Measurements from ENCODE around the gene MYL11.
"Not testable (repeated sequence)": the region's sequence is repeated elsewhere in the genome, so short reads cannot be mapped to it uniquely, and the experiment has no call there.

MYL11 gene, protein sequence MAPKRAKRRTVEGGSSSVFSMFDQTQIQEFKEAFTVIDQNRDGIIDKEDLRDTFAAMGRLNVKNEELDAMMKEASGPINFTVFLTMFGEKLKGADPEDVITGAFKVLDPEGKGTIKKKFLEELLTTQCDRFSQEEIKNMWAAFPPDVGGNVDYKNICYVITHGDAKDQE

GRCh38 chr16:30374538-30374937 lies at the start of gene MYL11:
MYL11 (plus strand) TSS chr16:30374802; CDS start chr16:30374858, 56 bp downstream.
- DNase-seq: no peak

GRCh38 chr16:30334473-30334989 lies 40.1 kb upstream of the MYL11 start:
- DNase-seq: not testable (repeated sequence)

GRCh38 chr16:30335028-30335597 lies 39.5 kb upstream of the MYL11 start:
- DNase-seq: peak; percentile 66

DNA sequence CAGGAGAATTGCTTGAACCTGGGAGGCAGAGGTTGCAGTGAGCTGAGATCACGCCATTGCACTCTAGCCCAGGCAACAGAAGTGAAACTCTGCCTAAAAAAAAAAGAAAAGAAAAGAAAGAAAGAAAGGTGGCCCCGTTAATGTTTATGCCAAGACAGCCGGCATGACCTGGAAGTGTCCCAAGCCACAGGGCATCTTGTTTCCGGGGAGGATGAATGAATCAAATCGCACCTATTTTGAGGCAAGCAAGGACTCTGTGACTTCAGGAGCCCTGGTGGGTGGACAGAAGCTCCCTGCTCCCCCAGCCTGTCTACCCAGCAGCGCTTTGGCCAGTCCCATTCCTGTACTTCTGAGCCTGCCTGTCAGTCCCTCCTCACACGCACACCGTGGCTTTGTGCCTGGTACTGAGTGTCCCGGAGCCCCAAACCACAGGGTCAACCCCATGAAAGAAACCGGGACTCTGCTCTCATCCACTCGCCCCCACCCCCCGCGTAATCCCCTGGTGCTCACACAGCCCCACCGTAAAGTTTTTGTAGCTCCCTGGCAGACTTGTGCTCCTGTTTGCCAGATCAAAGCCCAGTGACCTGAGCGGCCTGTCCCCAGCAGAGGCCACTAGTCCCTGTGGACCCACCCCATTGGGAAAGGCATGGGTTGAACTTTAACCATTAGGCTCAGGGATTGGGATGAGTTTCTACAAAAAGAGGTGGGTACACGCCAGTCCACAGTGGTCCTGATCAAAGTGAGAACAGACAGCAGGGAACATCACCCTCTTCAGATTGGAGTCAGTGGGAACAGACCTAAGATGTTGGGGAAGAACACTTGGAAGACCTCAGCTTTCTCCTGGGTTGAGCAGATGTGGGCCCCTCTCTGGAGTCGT lies 38.8 kb upstream of the MYL11 start:
- no peak for DNase-seq

GRCh38 chr16:30337964-30338357 lies 36.6 kb upstream of the MYL11 start:
- DNase-seq: not testable (repeated sequence)

- DNase-seq: not testable (repeated sequence)
Measured at GRCh38 chr16:30338715-30339114, 35.9 kb upstream of the MYL11 start.

DNA sequence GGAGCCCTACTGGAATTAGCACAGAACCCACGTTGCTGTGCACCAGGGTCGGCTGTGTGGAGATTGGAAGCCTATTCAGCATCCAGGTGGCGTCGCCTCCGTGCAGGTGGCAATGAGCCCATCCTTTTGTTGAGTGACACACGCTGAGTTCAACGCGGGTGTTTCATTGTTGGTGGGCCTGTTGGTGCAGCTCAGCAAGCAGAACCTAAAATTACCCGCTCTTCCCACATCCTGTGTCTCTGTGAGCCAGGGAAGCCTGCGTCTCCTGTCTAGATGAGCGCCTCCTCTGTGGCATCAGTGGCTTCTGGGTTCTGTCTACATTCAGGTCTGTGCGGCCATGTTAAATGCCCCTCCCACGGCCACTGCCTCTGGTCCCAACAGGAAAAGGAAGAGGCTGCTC lies 34.0 kb upstream of the MYL11 start:
- DNase-seq: no peak

DNA sequence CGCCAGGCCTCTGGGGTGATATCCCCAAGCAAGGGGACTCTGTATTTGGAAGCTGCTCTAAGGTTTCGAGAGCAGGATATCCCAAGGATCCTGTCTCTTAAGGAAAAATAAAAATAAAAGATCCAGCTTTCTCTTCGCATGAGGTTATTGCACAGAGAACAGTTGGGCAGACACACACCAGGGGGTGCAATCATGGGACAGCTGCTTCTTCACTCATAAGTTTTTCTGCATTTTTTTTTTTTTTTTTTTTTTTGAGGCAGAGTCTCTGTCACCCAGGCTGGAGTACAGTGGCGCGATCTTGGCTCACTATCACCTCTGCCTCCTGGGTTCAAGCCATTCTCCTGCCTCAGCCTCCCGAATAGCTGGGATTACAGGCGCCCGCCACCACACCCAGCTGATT lies 32.6 kb upstream of the MYL11 start:
- DNase-seq: not testable (repeated sequence)

DNA sequence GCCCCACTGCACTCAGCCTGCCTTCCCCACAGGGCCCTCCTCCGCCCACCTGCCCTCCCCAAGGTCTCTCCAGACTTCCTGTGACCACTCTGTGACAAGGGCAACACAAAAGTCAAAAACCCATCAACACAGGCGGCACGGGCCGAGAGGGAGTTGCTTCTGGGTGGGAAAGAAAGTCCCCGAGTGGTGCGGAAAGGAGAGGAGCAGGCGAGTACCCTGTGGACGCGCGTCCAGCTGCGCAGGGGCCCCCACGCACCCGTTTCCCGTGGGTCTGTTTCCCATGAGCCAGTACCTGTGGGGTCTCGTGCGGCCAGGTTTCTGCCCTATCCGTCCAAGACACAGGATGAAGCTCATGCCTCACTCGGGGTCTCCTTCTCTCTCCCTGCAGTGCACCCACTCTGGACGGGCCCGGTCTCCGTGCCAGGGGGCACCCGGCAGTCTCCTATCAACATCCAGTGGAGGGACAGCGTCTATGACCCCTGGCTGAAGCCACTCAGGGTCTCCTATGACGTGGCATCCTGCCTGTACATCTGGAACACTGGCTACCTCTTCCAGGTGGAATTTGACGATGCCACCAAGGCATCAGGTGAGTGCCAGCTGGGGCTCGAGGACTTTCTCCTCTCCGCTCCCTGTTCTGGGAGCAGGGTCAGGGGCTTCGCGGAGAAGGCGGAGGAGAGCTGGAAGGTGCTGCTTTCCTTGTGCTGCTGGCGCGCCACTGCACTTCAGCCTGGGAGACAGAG lies 31.7 kb upstream of the MYL11 start:
- no peak for DNase-seq

DNA sequence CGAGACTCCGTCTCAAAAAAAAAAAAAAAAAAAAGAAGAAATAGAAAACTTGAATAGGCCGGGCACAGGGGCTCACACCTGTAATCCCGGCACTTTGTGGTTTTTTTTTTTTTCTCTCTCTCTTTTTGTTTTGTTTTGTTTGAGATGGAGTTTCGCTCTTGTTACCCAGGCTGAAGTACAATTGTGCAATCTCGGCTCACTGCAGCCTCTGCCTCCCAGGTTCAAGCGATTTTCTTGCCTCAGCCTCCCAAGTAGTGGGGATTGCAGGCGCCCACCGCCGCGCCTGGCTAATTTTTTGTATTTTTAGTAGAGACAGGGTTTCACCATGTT lies 31.1 kb upstream of the MYL11 start:
- not testable (repeated sequence) for DNase-seq

DNA sequence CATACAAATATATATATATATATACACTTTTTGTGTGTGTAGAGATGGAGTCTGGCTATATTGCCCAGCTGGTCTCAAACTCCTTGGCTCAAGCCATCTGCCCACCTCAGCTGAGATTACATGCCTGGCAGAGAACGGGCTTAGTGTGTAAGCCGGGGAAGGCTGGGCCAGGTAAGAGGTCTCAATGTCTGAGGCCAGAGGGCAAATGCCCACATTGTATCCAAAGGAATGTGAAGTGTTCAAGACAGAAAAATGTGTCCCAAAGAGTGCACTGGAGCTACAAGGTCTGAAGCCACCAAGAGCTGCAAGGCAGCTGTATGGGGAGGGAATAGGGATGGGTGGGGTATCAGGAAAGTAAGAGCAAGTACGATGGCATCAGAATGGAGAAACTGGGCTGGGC lies 28.3 kb upstream of the MYL11 start:
- DNase-seq: no peak

- no peak for DNase-seq
Measured at GRCh38 chr16:30348113-30348512, 26.5 kb upstream of the MYL11 start.

DNA sequence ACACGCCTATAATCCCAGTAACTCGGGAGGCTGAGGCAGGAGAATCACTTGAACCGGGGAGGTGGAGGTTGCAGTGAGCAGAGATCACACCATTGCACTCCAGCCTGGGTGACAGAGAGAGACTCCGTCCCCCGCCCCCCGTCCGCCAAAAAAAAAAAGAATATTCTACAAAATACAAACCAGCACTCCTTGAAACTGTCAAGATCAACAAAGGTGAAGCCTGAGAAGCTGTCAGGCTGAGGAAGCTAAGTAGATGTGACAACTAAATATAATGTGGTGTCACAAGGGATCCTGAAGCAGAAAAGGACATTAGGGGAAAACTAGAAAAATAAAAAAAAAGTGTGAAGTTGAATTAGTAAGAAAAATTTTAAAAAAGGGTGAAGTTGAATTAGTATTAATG lies 25.7 kb upstream of the MYL11 start:
- DNase-seq: no peak

DNA sequence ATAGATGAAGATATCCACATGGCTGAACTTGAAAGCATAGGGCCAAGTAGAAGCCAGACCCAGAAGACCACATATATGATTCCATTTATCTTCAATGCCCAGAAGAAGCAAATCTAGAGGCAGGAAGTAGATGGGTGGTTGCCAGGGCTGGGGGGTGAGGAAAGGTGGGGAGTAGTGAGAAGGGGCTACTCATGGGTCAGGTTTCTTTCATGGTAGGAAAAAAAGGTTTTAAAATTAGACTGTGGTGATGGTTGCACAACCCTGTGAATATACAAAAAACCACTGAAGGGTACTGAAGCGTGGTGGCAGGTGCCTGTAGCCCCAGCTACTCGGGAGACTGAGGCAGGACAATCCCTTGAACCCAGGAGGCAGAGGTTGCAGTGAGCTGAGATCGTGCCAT lies 24.9 kb upstream of the MYL11 start:
- no peak for DNase-seq

DNA sequence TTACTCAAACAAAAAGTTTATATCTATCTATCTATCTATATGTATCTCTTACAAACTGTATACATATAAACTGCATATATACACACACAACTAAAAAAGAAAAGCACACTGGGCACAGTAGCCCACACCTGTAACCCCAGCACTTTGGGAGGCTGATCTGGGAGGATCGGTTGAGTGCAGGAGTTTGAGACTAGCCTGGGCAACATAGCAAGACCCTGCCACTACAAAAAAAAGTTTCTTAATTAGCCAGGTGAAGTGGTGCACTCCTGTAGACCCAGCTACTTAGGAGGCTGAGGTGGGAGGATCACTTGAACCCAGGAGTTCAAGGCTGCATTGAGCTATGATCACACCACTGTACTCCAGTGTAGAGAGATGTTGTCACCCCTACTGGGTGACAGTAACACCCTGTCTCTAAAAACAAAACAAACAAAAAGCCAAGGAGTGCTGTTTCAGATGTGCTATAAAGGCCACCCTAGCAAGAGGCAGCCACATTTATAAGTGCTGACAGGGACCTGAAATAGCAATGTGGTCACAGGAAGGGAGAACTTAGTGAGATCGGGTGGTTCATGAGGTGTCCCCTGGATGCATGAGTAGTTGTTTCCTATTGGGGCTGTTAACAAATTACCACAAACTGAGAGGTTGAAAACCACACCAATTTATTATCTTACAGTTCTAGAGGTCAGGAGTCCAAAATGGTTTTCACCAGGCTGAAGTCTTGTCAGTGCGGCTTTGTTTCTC lies 24.3 kb upstream of the MYL11 start:
- no peak for DNase-seq

DNA sequence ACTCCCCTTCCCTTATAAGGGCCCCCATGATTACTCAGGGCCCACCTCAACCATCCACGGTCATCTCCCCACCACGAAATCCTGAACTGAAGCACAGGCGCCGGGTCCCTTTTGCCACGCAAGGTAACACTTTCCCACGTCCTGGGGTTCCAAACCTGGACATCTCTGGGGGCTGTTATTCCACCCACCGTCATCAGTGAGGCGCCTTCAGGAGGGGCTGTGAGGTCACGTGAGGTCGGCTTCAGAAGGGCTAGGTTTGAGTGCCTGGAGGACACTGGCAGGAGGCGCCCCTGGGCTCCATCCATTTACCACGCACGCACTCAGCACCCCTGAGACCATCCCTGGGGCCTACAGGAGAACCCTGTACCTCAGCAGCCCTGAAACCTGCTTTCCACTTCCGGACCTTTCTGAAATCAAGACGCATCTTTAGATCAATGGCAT lies 23.6 kb upstream of the MYL11 start:
- no peak for DNase-seq

GRCh38 chr16:30351586-30352419 lies 22.8 kb upstream of the MYL11 start:
- DNase-seq: no peak

DNA sequence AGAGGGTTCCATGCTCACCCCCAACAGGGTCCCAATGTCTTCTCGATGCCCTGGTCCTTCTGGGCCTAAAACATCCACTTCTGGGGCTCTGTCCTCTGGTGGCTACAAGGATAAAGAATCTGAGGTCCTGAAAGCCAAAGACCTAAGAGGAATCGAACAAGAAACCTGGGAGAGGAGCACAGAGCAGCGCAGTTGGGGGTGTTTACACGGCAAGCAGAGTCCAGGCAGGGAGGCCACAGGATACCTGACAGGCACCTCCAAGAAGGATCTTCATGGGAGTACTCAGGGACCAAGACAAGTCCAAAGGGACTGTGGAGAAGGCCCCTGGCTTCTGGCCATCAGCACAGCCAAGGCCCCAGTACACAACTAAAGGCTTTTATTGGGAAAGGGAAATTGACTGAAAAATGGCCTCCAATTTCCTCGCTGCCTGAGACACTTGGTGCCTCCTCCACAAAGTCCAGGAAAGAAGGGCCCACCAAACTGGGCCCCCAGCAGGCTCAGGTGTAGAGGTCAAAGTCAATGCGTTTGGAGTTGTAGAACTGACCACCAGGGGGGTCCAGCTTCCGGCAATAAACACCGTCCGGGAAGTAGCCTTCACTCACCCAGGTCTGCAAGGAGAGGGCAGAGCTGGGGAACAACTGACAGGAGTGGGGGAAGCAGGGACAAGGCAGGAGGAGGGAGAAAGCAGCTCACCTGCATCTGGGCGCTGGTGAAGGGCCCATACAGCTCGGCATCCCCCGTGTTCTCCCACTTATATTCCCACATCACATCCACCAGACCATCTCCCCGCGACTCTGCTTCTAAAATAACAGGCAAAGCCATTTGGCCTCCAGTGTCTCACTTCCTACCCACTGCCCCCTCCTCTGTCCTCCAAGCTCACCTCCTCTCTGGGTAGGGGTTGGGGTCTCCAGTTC lies 21.9 kb upstream of the MYL11 start:
- DNase-seq: no peak

- DNase-seq: no peak
Measured at GRCh38 chr16:30353438-30354129, 21.0 kb upstream of the MYL11 start.
